Measurements from ENCODE around the gene SSTR5.

Gene SSTR5

GRCh38 chr16:1127101-1127500, 54.6 kb downstream of the SSTR5 start:
- DNase-seq: no peak

DNA sequence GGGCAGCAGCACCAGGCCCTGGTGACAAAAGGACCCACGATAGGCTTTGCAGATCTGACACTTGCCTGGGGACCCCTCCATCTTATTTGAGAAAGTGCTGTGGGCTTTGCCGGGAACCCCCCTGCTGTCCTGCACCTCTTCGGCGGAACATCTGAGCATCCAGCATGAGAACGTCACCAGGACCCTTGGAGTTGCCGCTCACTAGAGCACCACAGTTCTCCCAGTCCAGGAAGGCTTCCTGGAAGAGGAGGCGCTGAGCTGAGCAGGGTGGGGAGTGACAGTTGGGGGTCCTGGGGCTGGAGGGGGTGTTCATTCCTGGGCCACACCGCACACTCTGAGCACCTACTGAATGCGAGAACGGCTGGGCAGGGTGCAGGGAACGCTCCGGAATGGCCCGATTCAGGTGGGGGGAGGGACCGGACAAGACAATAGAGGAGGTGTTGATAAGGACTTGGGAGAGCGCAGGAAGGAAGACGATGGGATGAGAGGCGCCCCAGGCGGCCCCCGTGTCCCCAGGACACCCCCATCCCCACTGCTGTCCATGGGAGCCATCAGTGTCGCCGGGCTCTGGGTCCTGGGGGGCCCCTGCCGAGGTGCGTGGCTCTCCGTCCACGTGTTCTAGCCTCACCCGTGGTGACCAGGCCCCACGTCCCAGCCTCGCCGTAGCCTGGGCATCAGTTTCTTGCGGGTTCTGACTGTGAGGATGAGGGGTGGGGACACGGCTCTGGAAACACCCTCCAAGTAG, 55.6 kb downstream of the SSTR5 start:
- no peak for DNase-seq

GRCh38 chr16:1129106-1129960, 56.8 kb downstream of the SSTR5 start:
- DNase-seq: no peak

- DNase-seq: no peak
Measured at GRCh38 chr16:1130382-1130781, 57.8 kb downstream of the SSTR5 start.

Measured in NCI-H187 treated with DMSO at 0.1 percent for 48 hours (cell line).